ENCODE data around the gene PPDPF. TPM values are rescaled to one million over a fixed set of nuclear protein-coding genes. Genes with fewer than 3 reads are reported as not detected.

PPDPF gene
- total RNA-seq, 4 donors from 2014 or later = 122 to 426 (median 348) TPM

- TF ChIP-seq POLR2A (IDR thresholded peaks at IDR 0.05) = no peak
- TF ChIP-seq, protein P1, sequence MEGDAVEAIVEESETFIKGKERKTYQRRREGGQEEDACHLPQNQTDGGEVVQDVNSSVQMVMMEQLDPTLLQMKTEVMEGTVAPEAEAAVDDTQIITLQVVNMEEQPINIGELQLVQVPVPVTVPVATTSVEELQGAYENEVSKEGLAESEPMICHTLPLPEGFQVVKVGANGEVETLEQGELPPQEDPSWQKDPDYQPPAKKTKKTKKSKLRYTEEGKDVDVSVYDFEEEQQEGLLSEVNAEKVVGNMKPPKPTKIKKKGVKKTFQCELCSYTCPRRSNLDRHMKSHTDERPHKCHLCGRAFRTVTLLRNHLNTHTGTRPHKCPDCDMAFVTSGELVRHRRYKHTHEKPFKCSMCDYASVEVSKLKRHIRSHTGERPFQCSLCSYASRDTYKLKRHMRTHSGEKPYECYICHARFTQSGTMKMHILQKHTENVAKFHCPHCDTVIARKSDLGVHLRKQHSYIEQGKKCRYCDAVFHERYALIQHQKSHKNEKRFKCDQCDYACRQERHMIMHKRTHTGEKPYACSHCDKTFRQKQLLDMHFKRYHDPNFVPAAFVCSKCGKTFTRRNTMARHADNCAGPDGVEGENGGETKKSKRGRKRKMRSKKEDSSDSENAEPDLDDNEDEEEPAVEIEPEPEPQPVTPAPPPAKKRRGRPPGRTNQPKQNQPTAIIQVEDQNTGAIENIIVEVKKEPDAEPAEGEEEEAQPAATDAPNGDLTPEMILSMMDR (IDR thresholded peaks at IDR 0.05) = no peak
- no peak for DNase-seq (ENCODE audit: low spot score in 2 of 2)
- no peak overlapping the region for H3K4me3 ChIP-seq (ENCODE audit: low read depth, poor library complexity, severe bottlenecking)
- WGBS, 2 donors = 50 to 64% methylated on average over 17 to 28 of the region's 36 CpGs
- intact Hi-C loops (cut with DNase I; ENCODE audit: low total_unique reads) = loop anchor here (5.0 kb wide), 1 partner anchor 430 kb away; no protein-coding TSS in a partner anchor
Observed at GRCh38 chr20:63542031-63542559, 21.5 kb downstream of the PPDPF start.

GRCh38 chr20:63542696-63543095, 22.1 kb downstream of the PPDPF start:
- no peak overlapping the region for H3K4me3 ChIP-seq (ENCODE audit: low read depth, poor library complexity, severe bottlenecking)
- 58 to 69% methylated on average over 3 to 7 of the region's 10 CpGs for WGBS, 2 donors
- intact Hi-C loops (cut with DNase I; ENCODE audit: low total_unique reads) = loop anchor here (5.0 kb wide), 1 partner anchor 430 kb away; no protein-coding TSS in a partner anchor
- DNase-seq (ENCODE audit: low spot score in 2 of 2) = no peak
- TF ChIP-seq, protein P1 (IDR thresholded peaks at IDR 0.05) = no peak
- no peak for TF ChIP-seq POLR2A (IDR thresholded peaks at IDR 0.05)

DNA sequence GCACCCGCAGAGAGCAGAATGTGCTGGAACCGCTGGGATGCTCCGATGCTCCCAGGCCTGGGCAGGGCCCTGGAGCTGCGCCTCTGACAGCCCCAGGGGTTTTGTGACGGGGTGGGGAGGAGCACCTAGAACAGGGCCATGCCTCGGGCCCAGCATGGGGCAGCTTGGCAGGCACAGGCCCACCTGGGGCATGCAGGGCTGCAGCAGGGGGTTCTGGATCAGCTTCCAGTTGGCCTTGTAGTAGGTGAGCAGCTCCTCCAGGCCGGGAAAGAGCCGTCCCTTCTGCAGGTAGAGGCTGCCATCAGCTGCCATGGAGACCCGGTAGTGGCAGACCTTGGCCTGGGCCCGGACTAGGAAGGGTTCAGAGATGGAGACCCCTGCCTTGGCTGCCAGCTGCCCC, 22.6 kb downstream of the PPDPF start:
- intact Hi-C loops (cut with DNase I; ENCODE audit: low total_unique reads) = loop anchor here (5.0 kb wide), 1 partner anchor 429 kb away; no protein-coding TSS in a partner anchor
- whole genome bisulfite sequencing, 2 donors = 68% methylated on average over 10 of the region's 10 CpGs
- no peak overlapping the region for H3K4me3 ChIP-seq (ENCODE audit: low read depth, poor library complexity, severe bottlenecking)
- DNase-seq (ENCODE audit: low spot score in 2 of 2) = no peak
- TF ChIP-seq, protein P1 (IDR thresholded peaks at IDR 0.05) = no peak
- TF ChIP-seq POLR2A (IDR thresholded peaks at IDR 0.05) = no peak

- WGBS, 2 donors = 85 to 93% methylated on average over 6 of the region's 6 CpGs
- TF ChIP-seq POLR2A (IDR thresholded peaks at IDR 0.05) = no peak
- TF ChIP-seq, protein P1 (IDR thresholded peaks at IDR 0.05) = no peak
- DNase-seq (ENCODE audit: low spot score in 2 of 2) = no peak
- no peak overlapping the region for H3K4me3 ChIP-seq (ENCODE audit: low read depth, poor library complexity, severe bottlenecking)
- intact Hi-C loops (cut with DNase I; ENCODE audit: low total_unique reads) = loop anchor here (5.0 kb wide), 1 partner anchor 429 kb away; no protein-coding TSS in a partner anchor
Observed at GRCh38 chr20:63543733-63544132, 23.2 kb downstream of the PPDPF start.

DNA sequence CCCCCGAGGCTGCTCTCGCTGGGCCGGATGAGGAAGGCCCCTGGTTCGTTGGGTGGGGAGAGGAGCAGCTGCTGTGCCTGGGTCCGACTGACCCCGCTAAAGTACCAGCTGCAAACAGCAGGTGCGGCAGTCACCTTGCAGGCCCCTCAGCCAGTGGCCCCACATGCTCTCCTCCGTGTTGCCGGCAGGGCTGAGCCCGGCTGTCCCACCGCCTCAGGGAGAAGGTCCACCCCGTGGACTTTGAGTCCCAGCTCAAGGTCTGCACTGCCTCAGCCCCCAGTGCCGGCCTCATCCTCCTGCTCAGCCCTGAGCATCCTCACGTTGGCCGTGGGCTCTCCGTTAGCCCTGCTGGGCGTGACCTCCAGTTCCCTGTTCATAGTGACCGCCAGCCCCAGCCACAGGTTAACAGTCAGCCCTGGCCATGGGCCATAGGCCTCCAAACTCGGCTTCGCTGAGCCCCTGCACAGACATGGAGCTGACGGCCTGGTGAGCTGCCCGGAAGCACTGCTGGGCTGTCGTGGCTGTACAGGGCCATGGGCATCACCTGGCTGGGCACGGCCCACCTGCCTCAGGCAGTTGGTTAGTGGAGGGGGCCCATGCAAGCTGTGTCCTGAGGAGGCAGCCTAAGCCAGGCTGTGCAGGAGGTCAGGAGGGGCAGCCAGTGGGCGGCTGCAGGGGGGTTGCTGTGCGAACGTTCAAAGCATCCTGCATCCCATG, 23.8 kb downstream of the PPDPF start:
- WGBS, 2 donors = 50 to 67% methylated on average over 18 to 20 of the region's 27 CpGs
- no peak for DNase-seq (ENCODE audit: low spot score in 2 of 2)
- no peak for TF ChIP-seq POLR2A (IDR thresholded peaks at IDR 0.05)
- TF ChIP-seq, protein P1 (IDR thresholded peaks at IDR 0.05) = no peak
- intact Hi-C loops (cut with DNase I; ENCODE audit: low total_unique reads) = loop anchor here (5.0 kb wide), 1 partner anchor 428 kb away; no protein-coding TSS in a partner anchor
- no peak overlapping the region for H3K4me3 ChIP-seq (ENCODE audit: low read depth, poor library complexity, severe bottlenecking)
